ENCODE measurements around the gene CPNE4. TPM values are rescaled to one million over a fixed set of nuclear protein-coding genes. Genes with fewer than 3 reads are reported as not detected.

Gene CPNE4
- total RNA-seq, 1 experiment from 2014 or later = 1.9 TPM

- Histone ChIP-seq H4K91ac (ENCODE audit: insufficient read length, low read depth, low read length) (no peak overlapping the region), H4K5ac (ENCODE audit: insufficient read length, low read depth, low read length) (no peak overlapping the region), H2BK20ac (ENCODE audit: low read depth, low read length, poor library complexity, severe bottlenecking) (no peak overlapping the region), H3K23ac (ENCODE audit: insufficient read length, low read depth, low read length) (no peak overlapping the region), H3T11ph (ENCODE audit: low read length) (no peak overlapping the region), H3K23me2 (ENCODE audit: insufficient read length, low read depth, low read length, poor library complexity, severe bottlenecking) (no peaks in the 10 kb centered on the region), H3K79me2 (ENCODE audit: insufficient read depth, low read length) (no peaks in the 10 kb centered on the region), H4K20me1 (ENCODE audit: control insufficient read depth, insufficient read depth, insufficient read length) (no peaks in the 10 kb centered on the region), H3K56ac (ENCODE audit: insufficient read length, low read depth, low read length) (no peak overlapping the region), H2AK5ac (ENCODE audit: insufficient read length, low read length) (no peak overlapping the region), H4K8ac (replicated peaks; ENCODE audit: insufficient read length, low read depth, low read length) (no peak overlapping the region), H3K27ac (ENCODE audit: insufficient read length, low read depth, low read length) (no peak overlapping the region), H2AFZ (ENCODE audit: low read length) (no peak overlapping the region), H3K27me3 (ENCODE audit: insufficient read depth, low read length) (no peaks in the 10 kb centered on the region), H2BK15ac (ENCODE audit: low read depth, low read length) (no peak overlapping the region), H2BK12ac (ENCODE audit: insufficient read length, low read depth, low read length) (no peak overlapping the region), H3K4me1 (ENCODE audit: insufficient read depth, low read length) (no peaks in the 10 kb centered on the region), H2BK120ac (ENCODE audit: low read depth, low read length, poor library complexity, severe bottlenecking) (no peak overlapping the region), H2BK5ac (ENCODE audit: insufficient read length, low read length) (no peak overlapping the region), H3K9ac (ENCODE audit: extremely low read depth, insufficient read length, low read length) (no peak overlapping the region), H3K14ac (ENCODE audit: insufficient read depth, low read length) (no peak overlapping the region), H3K79me1 (ENCODE audit: insufficient read depth, low read depth, low read length, poor library complexity, severe bottlenecking) (no peaks in the 10 kb centered on the region), H3K4ac (ENCODE audit: low read depth, low read length) (no peak overlapping the region), H3K9me3 (ENCODE audit: control insufficient read depth, low read depth, low read length) (no peaks in the 10 kb centered on the region), H3K18ac (ENCODE audit: insufficient read length, low read depth, low read length) (no peak overlapping the region), H3K4me2 (ENCODE audit: insufficient read depth, insufficient read length, low read length) (no peak overlapping the region)
- Mint-ChIP-seq H3K9me3 (no peaks in the 10 kb centered on the region), H3K4me1 (no peaks in the 10 kb centered on the region), H3K36me3 (ENCODE audit: insufficient read depth in 1 of 3, low read depth in 3 of 3) (no peaks in the 10 kb centered on the region), H3K27ac (no peak overlapping the region), H3K4me3 (no peak overlapping the region), H3K27me3 (ENCODE audit: low read depth) (no peaks in the 10 kb centered on the region)
- no peak for TF ChIP-seq CTCF (conservative IDR thresholded peaks at IDR 0.05)
- no peak for DNase-seq
Observed at GRCh38 chr3:131602011-131602779, 432.6 kb downstream of the CPNE4 start.
